Ramos (cell line): Measurements from ENCODE around the gene PRR32.
"Not testable (repeated sequence)": the region's sequence is repeated elsewhere in the genome, so short reads cannot be mapped to it uniquely, and the experiment has no call there.

Experiments
- in situ Hi-C: fragments of 300-500 bp; cut with MboI; formaldehyde crosslinking; loops from one replicate; pipeline ENCODE4 v1.14.3; 2022; ENCODE audit warnings: low sequenced_read_pairs; ENCODE audit not compliant: unreplicated experiment

Gene PRR32

GRCh38 chrX:126819429-126819828, at the start of gene PRR32:
Gene PRR32 (plus strand): TSS chrX:126819729. CDS start chrX:126819844, 115 bp downstream.
- in situ Hi-C loops = no loop called here

- in situ Hi-C loops = no loop called here
Measured at GRCh38 chrX:126770179-126770578, 49.4 kb upstream of the PRR32 start.

GRCh38 chrX:126785539-126785938, 34.0 kb upstream of the PRR32 start:
- in situ Hi-C loops = no loop called here

- in situ Hi-C loops = no loop called here
Measured at GRCh38 chrX:126799059-126799458, 20.5 kb upstream of the PRR32 start.

GRCh38 chrX:126806784-126807183, 12.7 kb upstream of the PRR32 start:
- in situ Hi-C loops = not testable (repeated sequence)

- in situ Hi-C loops = no loop called here
Measured at GRCh38 chrX:126815806-126816205, 3.7 kb upstream of the PRR32 start.

GRCh38 chrX:126820700-126821420, 1.3 kb downstream of the PRR32 start:
- in situ Hi-C loops = no loop called here

- in situ Hi-C loops = no loop called here
Measured at GRCh38 chrX:126824338-126825007, 4.9 kb downstream of the PRR32 start.

GRCh38 chrX:126825566-126826193, 6.2 kb downstream of the PRR32 start:
- in situ Hi-C loops = no loop called here

- in situ Hi-C loops = no loop called here
Measured at GRCh38 chrX:126836186-126836585, 16.7 kb downstream of the PRR32 start.

GRCh38 chrX:126847143-126847542, 27.6 kb downstream of the PRR32 start:
- in situ Hi-C loops = no loop called here

- in situ Hi-C loops = no loop called here
Measured at GRCh38 chrX:126855839-126856524, 36.5 kb downstream of the PRR32 start.
